Uterus (tissue), 4 donors: ENCODE data around the gene THEM4. TPM values are rescaled to one million over a fixed set of nuclear protein-coding genes. Genes with fewer than 3 reads are reported as not detected.
"Not testable (repeated sequence)": the region's sequence is repeated elsewhere in the genome, so short reads cannot be mapped to it uniquely, and the experiment has no call there.

Experiments
- DNase-seq, 2 donors: peaks; one replicate each; pipeline ENCODE4 v3.0.0-alpha.2; 2019 to 2020
- H3K27ac ChIP-seq, 2 donors: fragments of 200-600 bp; sonication (generic); 1 replicate in 1 of 2; 2 replicates in 1 of 2; pipeline ENCODE4 v1.5.1; 2016 to 2018
- H3K27me3 ChIP-seq, 2 donors: fragments of 200-600 bp; sonication (generic); one replicate each; pipeline ENCODE4 v1.5.1; 2018 to 2019; ENCODE audit warnings: control low read depth in 1 of 2
- H3K36me3 ChIP-seq, 2 donors: fragments of 200-600 bp; sonication (generic); one replicate each; pipeline ENCODE4 v1.5.1; 2019; ENCODE audit warnings: control low read depth in 1 of 2
- H3K4me1 ChIP-seq, 2 donors: fragments of 200-600 bp; sonication (generic); one replicate each; pipeline ENCODE4 v1.5.1; 2018 to 2019; ENCODE audit warnings: control low read depth in 1 of 2
- H3K4me3 ChIP-seq, 2 donors: fragments of 200-600 bp; sonication (generic); 1 replicate in 1 of 2; 2 replicates in 1 of 2; pipeline ENCODE4 v1.5.1; 2018 to 2019; ENCODE audit warnings: mild to moderate bottlenecking in 1 of 2
- H3K9me3 ChIP-seq, 2 donors: fragments of 200-600 bp; sonication (generic); one replicate each; pipeline ENCODE4 v1.5.1; 2019; ENCODE audit warnings: control low read depth in 1 of 2
- CTCF ChIP-seq, 4 experiments: fragments of 200-600 bp in 2 of 4; fragments of 450-650 bp in 2 of 4; sonication (generic) in 2 of 4; IDR thresholded peaks; one replicate each; pipeline ENCODE4 v1.5.1; 2016 to 2019; ENCODE audit warnings: antibody characterized with exemption in 4 of 4, mild to moderate bottlenecking in 2 of 4, moderate library complexity in 1 of 4
- POLR2A ChIP-seq, 2 donors: fragments of 450-650 bp; IDR thresholded peaks; one replicate each; pipeline ENCODE4 v1.6.1; 2016; ENCODE audit warnings: antibody characterized with exemption in 2 of 2, mild to moderate bottlenecking in 1 of 2, moderate library complexity in 1 of 2
- intact Hi-C: fragments of 100-400 bp; cut with DNase I; formaldehyde crosslinking; loops from one replicate; pipeline ENCODE4 v1.15.1; 2023; ENCODE audit warnings: low total_unique reads
- total RNA-seq, 4 donors: library from RNA; depleted of rRNA in 3 of 4; stranded (reverse); fragments of >200 nt in 3 of 4; gene quantifications; one replicate each; pipeline versions ENCODE4 v1.1.0 to v1.2.4, GENCODE V29; 2014 to 2023
- donor health status: DM: yes; HTN: yes; CAD: no.

Gene THEM4
- total RNA-seq, 4 donors from 2014 or later = 11.5 to 56.4 (median 18.3) TPM

GRCh38 chr1:151914076-151914475 is 4.8 kb upstream of the THEM4 start:
- intact Hi-C loops = no loop called here
- Histone ChIP-seq H3K27me3 (no peaks in the 10 kb centered on the region), H3K36me3 (no peaks in the 10 kb centered on the region), H3K9me3 (no peaks in the 10 kb centered on the region), H3K4me3 (no peak overlapping the region), H3K4me1 (no peaks in the 10 kb centered on the region), H3K27ac (no peak overlapping the region)
- no peak for TF ChIP-seq CTCF (IDR thresholded peaks at IDR 0.05)
- TF ChIP-seq POLR2A (IDR thresholded peaks at IDR 0.05) = no peak
- no peak for DNase-seq

GRCh38 chr1:151912973-151913372 is 3.7 kb upstream of the THEM4 start:
- no peaks in the 10 kb centered on the region for H3K9me3 ChIP-seq
- DNase-seq = no peak
- TF ChIP-seq CTCF (IDR thresholded peaks at IDR 0.05) (no peak), POLR2A (IDR thresholded peaks at IDR 0.05) (no peak)
- H3K27ac ChIP-seq = no peak overlapping the region
- intact Hi-C loops = no loop called here
- H3K36me3 ChIP-seq = no peaks in the 10 kb centered on the region
- H3K4me1 ChIP-seq = no peaks in the 10 kb centered on the region
- H3K27me3 ChIP-seq = no peaks in the 10 kb centered on the region
- H3K4me3 ChIP-seq = no peak overlapping the region

- Histone ChIP-seq H3K27ac (no peak overlapping the region), H3K9me3 (no peaks in the 10 kb centered on the region), H3K4me1 (no peaks in the 10 kb centered on the region), H3K4me3 (no peak overlapping the region), H3K27me3 (no peaks in the 10 kb centered on the region), H3K36me3 (no peaks in the 10 kb centered on the region)
- no peak for DNase-seq
- TF ChIP-seq CTCF (IDR thresholded peaks at IDR 0.05) (no peak), POLR2A (IDR thresholded peaks at IDR 0.05) (no peak)
- intact Hi-C loops = no loop called here
Observed at GRCh38 chr1:151908228-151908691, 1.1 kb downstream of the THEM4 start.

- Histone ChIP-seq H3K36me3 (no peaks in the 10 kb centered on the region), H3K9me3 (no peaks in the 10 kb centered on the region), H3K4me1 (no peaks in the 10 kb centered on the region), H3K27ac (no peak overlapping the region), H3K4me3 (no peak overlapping the region), H3K27me3 (no peaks in the 10 kb centered on the region)
- TF ChIP-seq CTCF (IDR thresholded peaks at IDR 0.05) (no peak), POLR2A (IDR thresholded peaks at IDR 0.05) (no peak)
- DNase-seq = no peak
- intact Hi-C loops = no loop called here
Observed at GRCh38 chr1:151907363-151908139, 1.8 kb downstream of the THEM4 start.

- intact Hi-C loops, H3K27me3 ChIP-seq, H3K27ac ChIP-seq, H3K36me3 ChIP-seq, H3K9me3 ChIP-seq, H3K4me3 ChIP-seq, DNase-seq, H3K4me1 ChIP-seq: not testable (repeated sequence)
Observed at GRCh38 chr1:151906324-151906645, 3.0 kb downstream of the THEM4 start.

- H3K27me3 ChIP-seq, H3K4me1 ChIP-seq, DNase-seq, H3K9me3 ChIP-seq, intact Hi-C loops, H3K36me3 ChIP-seq, H3K27ac ChIP-seq, H3K4me3 ChIP-seq: not testable (repeated sequence)
Observed at GRCh38 chr1:151905443-151906323, 3.6 kb downstream of the THEM4 start.
